Effector CD8-positive, alpha-beta T cell (primary cell): ENCODE data around the gene STAB2.
"Not testable (repeated sequence)": the region's sequence is repeated elsewhere in the genome, so short reads cannot be mapped to it uniquely, and the experiment has no call there.

Experiments used
- DNase-seq: peaks from one replicate; lab custom pipeline; 2025; lab: John Stamatoyannopoulos, UW

Gene STAB2

GRCh38 chr12:103647267-103647666 lies 60.2 kb downstream of the STAB2 start:
- no peak for DNase-seq

GRCh38 chr12:103652808-103653207 lies 65.7 kb downstream of the STAB2 start:
- no peak for DNase-seq

- not testable (repeated sequence) for DNase-seq
Measured at GRCh38 chr12:103653568-103654173, 66.6 kb downstream of the STAB2 start.

- DNase-seq, result no peak
Measured at GRCh38 chr12:103654816-103655215, 67.7 kb downstream of the STAB2 start.

- no peak for DNase-seq
Measured at GRCh38 chr12:103656291-103656690, 69.2 kb downstream of the STAB2 start.

- no peak for DNase-seq
Measured at GRCh38 chr12:103657331-103657730, 70.3 kb downstream of the STAB2 start.

- no peak for DNase-seq
Measured at GRCh38 chr12:103664626-103665025, 77.6 kb downstream of the STAB2 start.

GRCh38 chr12:103665971-103666370 lies 78.9 kb downstream of the STAB2 start:
- no peak for DNase-seq

- DNase-seq, result no peak
Measured at GRCh38 chr12:103667125-103667524, 80.1 kb downstream of the STAB2 start.

GRCh38 chr12:103668520-103668919 lies 81.4 kb downstream of the STAB2 start:
- DNase-seq, result no peak

- DNase-seq, result no peak
Measured at GRCh38 chr12:103671367-103671766, 84.3 kb downstream of the STAB2 start.

- DNase-seq, result no peak
Measured at GRCh38 chr12:103672401-103673119, 85.5 kb downstream of the STAB2 start.

- no peak for DNase-seq
Measured at GRCh38 chr12:103673487-103673886, 86.4 kb downstream of the STAB2 start.

- no peak for DNase-seq
Measured at GRCh38 chr12:103673891-103674375, 86.9 kb downstream of the STAB2 start.

- DNase-seq, result no peak
Measured at GRCh38 chr12:103676893-103677292, 89.8 kb downstream of the STAB2 start.

- DNase-seq, result no peak
Measured at GRCh38 chr12:103677341-103677740, 90.3 kb downstream of the STAB2 start.

- DNase-seq, result no peak
Measured at GRCh38 chr12:103677905-103678304, 90.8 kb downstream of the STAB2 start.

- no peak for DNase-seq
Measured at GRCh38 chr12:103679421-103680170, 92.5 kb downstream of the STAB2 start.

GRCh38 chr12:103680591-103681141 lies 93.6 kb downstream of the STAB2 start:
- DNase-seq, result no peak

- DNase-seq, result no peak
Measured at GRCh38 chr12:103686026-103686425, 99.0 kb downstream of the STAB2 start.

- no peak for DNase-seq
Measured at GRCh38 chr12:103687253-103687652, 100.2 kb downstream of the STAB2 start.

- DNase-seq, result no peak
Measured at GRCh38 chr12:103688376-103689063, 101.4 kb downstream of the STAB2 start.
